ENCODE results near the gene SORCS2.

Gene SORCS2

GRCh38 chr4:7694324-7694723, 502.0 kb downstream of the SORCS2 start:
- H3K27ac ChIP-seq: no peak overlapping the region
- no peak for TF ChIP-seq CTCF (conservative IDR thresholded peaks at IDR 0.05)

- H3K27ac ChIP-seq: no peak overlapping the region
- no peak for TF ChIP-seq CTCF (conservative IDR thresholded peaks at IDR 0.05)
Measured at GRCh38 chr4:7697343-7697742, 505.0 kb downstream of the SORCS2 start.

GRCh38 chr4:7697821-7698220, 505.5 kb downstream of the SORCS2 start:
- TF ChIP-seq CTCF (conservative IDR thresholded peaks at IDR 0.05): no peak
- no peak overlapping the region for H3K27ac ChIP-seq

GRCh38 chr4:7698584-7698983, 506.2 kb downstream of the SORCS2 start:
- H3K27ac ChIP-seq: no peak overlapping the region
- TF ChIP-seq CTCF (conservative IDR thresholded peaks at IDR 0.05): no peak

- TF ChIP-seq CTCF (conservative IDR thresholded peaks at IDR 0.05): no peak
- no peak overlapping the region for H3K27ac ChIP-seq
Measured at GRCh38 chr4:7699031-7699430, 506.7 kb downstream of the SORCS2 start.

- TF ChIP-seq CTCF (conservative IDR thresholded peaks at IDR 0.05): no peak
- no peak overlapping the region for H3K27ac ChIP-seq
Measured at GRCh38 chr4:7699825-7700224, 507.5 kb downstream of the SORCS2 start.

GRCh38 chr4:7700665-7701064, 508.3 kb downstream of the SORCS2 start:
- no peak for TF ChIP-seq CTCF (conservative IDR thresholded peaks at IDR 0.05)
- no peak overlapping the region for H3K27ac ChIP-seq
